HG02885 (cell line): ENCODE data around the gene TMEM212.

Experiments used
- ATAC-seq: cut with Tn5 transposase; IDR thresholded peaks from one replicate; pipeline ENCODE4 v1.9.1; 2021; ENCODE audit warnings: mild to moderate bottlenecking; ENCODE audit not compliant: unreplicated experiment, poor library complexity

The TMEM212 gene

DNA sequence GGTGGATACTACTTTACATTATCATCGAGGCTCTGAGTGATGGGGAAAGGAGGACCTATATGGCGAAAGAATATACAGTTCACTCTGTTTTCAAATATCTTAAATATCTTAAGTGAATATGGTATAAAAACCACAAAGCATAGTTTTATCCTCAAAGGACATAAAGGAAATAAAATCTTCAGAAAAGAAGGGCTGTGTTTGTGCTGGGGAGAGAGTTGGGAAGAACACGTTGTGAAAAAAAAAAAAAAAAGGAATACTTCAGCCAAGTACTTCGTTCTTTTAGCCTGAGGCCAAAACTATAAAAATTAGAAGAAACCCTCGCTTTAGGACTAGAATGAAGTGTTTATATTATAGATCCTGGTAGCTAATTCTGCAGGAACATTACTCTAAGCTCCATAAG is 10.2 kb upstream of the TMEM212 start:
- ATAC-seq = no peak

DNA sequence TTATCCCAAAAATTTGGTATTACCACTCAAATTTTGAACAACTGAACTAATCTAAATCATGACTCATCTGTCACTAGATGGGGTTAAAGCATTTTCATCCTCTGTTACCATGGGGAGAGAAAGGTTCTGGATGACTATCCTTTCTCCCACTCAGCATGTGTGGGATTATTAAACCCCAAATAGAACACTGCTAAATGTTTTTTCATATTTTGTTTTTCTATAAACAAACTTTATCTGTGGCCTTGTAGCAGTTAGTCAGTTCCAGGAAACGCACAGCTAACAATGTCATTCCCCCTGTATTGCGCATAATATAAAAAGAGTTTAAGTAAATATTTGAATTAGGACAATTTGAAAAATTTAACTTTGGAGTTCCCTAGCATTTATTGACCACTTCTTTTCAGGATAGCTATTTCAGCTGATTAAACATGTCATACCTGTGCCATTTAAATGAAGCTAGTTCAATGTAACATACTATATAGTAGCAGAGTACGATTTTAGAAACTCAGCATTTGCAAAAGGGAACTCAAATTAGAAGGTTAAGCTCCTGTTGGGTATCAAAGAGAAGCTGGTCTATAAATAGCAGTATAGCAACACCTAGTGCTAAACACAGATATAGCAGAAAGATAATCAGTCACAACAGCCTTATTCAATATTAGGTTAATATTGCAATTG is 9.2 kb upstream of the TMEM212 start:
- peak; percentile 58 for ATAC-seq

DNA sequence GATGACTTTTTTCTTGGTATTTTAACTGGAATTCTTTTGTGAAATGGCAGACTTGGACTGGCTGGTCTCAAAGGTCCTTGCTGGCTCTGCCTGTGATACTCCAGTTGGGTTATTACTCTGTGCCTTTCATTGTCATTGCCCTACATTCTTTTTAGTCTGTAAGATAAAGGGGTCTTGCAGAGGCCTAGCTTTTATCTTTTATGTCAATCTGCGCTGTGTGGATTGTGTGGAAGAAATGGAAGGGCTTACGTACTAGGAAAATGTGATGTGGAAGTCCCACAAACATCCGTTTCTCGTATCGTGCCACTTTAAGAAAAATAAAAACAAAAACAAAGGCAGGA is 8.7 kb upstream of the TMEM212 start:
- ATAC-seq = no peak

DNA sequence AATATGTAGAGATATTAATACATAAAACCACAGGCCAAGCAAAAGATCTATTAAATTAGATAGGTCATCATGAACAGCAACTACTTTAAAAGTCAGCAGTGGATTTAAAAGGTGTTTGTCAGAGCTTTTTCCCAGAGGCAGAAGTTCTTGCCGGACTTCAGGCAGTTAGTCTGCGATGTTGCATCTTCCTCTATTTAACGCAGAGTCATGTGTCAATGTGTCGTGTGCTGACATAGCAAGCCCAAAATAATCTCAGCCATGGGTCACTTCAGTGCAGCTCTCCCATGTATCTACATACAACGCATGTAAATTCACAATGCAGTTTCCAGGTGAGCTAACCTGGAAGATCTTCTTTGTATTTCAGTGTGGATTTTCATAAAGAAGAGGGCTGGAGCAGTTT is 8.0 kb upstream of the TMEM212 start:
- no peak for ATAC-seq

DNA sequence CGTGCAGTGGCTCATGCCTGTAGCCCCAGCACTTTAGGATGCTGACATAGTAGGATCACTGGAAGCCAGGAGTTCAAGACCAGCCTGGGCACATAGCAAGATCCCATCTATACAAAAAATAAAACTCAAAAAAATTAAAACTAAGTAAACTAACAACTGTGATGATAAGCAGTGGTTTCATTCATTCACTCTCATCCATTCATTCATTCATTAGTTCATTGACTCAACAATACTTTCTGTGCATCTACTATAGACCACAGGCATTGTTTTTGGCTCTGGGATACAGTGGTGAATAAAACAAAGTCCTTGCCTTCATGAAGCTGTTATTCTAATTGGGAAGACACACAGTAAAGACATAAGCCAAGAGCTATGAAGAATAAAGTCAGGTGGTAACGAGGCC is 7.5 kb upstream of the TMEM212 start:
- ATAC-seq = no peak

DNA sequence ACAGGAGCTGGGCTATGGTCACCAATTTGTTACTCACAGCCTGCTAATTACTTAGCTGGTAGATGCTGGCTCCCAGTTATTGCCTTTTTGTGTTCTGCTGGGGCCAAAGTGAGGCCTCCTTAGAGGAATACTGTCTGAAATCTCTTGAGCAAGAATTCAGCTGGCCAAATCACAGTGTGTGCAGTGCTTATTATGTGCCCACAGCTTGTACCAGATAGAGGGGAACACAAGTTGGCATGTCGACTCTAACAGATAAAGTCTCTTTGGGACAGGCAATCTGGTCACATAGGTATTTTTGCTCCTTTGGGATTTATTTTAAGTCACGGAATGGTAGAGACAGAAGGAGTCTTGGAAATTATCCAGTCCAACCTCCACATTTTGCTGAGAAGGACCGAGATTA is 6.3 kb upstream of the TMEM212 start:
- ATAC-seq = no peak

DNA sequence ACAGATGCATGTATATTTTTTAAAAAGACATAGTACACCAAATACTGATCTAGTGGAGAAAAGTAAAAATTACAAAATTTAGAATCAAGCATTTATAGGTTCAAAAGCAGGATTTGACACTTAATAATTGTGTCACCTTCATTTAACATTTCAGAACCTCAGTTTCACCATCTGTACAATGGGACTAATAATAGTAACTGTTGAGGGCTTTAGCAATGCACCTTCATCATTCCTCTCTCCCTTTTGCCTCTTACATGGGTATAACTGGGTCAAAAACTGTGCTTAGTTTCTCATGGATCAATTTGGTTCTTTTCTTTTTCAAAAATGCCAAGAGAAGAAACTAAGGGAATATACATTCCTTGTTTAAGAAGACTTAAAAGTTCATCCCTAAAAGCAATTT is 5.5 kb upstream of the TMEM212 start:
- ATAC-seq = no peak

DNA sequence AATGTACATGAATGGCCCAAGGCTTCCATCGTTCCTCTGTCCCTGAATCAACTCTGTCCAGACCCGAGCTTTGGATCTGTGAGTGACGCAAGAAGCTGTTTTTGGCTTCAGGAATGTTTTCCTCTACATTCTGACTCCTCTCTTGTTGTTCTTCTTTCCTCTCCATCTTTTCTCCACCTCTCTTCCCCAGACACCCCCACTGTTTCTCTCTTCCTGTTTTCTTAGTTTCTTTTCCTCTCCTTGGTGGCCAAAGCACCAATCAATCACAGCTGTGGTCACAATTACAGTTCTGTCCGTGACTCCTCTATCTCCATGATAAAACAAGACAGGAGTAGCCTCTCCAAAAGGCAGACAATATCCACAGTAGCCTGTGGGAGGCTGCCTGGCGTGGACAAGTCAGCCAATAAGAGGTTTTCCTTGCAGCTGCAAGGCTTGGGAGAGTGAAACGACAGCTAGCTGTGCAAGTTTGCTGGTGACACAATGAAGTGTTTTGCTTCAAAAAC is 4.9 kb upstream of the TMEM212 start:
- ATAC-seq = peak; percentile 72

DNA sequence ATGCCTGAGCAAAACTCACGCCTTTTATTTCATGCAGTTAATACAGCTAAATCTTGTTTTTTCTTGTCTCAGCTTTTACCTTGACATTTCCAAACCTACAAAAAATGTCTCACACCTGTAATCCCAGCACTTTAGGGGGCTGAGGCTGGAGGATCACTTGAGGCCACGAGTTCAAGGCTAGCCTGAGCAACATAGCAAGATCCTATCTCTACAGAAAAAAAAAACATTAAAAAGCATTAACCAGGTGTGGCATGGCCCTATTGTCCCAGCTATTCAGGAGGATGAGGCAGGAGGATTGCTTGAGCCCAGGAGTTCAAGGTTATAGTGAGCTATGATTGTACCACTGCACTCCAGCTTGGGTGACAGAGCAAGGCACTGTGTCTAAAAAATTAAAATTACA is 3.9 kb upstream of the TMEM212 start:
- ATAC-seq = no peak

DNA sequence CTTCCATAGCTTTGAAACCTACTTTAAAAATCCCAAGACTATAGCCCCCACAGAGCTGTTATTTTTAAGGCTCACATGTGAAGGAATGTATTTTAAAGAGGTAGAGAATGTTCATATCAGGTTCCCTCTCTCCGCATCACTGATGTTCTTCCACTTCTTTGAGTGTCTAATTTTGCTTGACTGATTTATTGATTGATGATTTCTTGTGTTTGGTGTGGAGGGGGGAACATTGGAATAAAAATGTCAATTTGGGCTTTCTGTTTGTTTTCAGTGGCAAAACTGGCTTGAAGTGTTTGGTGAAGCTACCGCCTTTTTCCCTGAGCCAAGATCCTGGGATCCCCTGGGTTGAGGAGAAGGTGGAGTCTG is 2.7 kb upstream of the TMEM212 start:
- no peak for ATAC-seq

DNA sequence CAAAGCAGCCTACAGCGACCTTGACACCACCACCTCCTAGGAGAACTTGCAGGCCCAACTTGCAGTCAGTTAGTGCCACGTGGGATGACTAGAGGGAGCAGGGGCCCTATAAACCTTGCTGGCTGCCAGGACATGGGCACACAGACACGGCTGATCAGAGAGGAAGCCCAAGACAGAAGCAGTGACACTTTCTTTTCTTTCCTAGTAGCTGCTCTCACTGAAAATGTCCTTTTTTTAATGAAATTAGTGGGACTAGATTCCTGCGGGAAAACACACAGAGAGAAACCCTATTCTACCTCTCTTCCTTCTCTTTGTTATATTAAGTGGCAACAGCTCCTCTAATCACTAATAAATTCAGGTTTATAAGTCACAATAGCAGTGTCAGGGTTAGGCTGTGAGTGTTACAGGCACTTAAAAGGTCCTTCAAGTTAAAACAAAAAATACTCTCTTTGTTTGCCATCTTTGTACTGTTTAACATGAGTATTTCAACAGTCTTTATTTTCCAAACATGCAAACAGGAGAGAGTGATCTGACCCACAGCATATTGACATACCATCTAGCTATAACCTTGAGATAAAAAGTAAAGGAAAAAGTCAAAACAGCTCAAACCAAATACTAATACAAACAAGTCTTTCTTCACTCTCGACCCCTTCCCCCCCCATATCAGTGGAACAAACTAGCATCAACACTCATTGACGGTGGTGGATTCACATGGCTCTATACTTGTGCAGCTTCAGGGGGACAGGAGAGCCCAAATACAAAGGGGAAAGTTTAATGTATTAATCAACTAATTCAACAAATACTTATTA is 2.1 kb upstream of the TMEM212 start:
- ATAC-seq = no peak

DNA sequence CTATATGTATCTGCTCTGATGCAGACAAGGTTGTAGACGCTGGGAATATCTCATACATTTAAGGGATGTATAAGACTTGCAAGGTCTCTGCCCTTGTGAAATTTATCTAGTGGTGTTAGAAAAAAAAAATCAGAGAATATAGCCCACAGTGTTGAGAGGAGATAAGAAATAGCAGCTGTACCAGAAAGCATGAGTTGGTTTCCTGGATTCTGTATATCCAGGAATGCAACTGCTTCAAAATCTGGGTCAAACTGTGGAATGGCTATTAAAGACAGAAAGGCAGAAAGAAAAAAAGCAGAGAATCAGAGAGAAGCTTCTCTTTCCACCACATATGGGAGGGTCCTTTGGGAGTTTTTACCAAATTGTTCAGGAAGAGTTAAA is 1.5 kb upstream of the TMEM212 start:
- no peak for ATAC-seq

DNA sequence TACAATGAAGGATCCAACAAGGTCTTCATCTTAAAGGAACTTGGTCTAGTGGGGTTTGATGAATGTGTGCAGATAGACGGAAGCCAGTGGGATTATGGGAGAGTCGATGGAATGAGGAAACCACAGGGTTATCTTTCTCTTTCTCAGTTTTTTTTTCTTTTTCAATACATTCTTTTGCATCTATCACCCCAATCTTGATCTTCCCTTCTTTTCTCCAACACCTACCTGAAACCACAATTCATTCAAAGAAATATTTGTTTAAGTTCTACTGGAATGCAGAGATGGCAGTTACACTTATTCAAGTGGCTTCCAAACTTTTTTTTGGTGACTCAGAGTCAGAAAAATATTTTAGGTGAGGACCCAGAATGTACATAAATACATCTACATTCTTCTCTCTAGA is 1.7 kb downstream of the TMEM212 start:
- no peak for ATAC-seq

DNA sequence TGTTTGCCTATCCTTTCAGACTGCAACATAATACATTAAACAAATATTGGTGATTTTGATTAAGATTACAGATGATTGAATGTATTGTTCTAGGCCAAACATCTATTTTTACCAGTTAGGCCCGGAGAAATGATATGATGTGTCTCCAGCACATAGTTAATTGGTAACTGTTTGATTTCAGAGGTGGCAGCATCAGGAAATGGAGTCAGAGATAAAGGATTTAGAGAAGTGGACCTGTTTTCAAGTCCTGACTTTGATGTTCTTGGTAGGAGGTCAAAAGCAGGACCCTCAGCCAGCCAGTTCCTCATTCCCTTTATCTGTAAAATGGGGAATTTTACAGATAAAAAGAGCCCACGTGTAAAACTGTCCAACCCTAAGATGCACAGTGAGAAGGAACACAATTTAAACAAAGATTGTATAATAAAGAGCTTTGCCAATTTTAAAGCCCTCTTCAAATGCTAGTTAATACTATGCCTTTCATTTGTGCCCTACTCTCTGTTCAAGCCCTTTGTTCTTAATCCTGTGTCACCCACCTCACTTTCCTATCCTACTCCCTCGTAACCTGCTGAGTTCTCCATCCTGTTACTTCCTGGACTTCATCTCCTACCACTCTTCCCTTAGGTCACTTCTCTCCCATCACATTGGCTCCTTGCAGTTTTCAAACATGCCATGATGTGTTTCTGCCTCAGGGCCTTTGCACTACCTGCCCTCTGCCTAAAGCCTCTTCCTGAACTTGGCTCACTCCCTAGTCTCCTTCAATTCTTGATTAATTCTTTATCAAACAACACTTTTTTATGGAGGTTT is 2.5 kb downstream of the TMEM212 start:
- ATAC-seq = no peak

DNA sequence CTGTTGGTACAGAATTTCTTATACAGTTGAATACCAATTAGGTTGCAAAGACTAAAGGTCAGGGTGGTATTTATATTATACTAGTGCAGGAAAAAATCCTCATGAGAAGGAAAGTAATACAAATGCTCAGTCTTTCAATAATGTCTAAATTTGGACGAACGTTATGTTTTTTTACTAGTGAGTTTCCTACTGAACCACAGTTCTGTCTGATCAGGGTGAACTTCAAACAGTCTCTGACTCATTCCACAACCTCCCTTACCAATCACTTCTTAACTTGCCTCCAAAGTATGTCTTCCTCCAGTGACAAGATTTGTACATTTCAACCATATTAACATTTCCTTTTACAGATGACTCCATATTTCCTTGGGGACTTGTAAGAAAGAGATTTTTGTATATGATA is 3.4 kb downstream of the TMEM212 start:
- ATAC-seq = peak; percentile 100

DNA sequence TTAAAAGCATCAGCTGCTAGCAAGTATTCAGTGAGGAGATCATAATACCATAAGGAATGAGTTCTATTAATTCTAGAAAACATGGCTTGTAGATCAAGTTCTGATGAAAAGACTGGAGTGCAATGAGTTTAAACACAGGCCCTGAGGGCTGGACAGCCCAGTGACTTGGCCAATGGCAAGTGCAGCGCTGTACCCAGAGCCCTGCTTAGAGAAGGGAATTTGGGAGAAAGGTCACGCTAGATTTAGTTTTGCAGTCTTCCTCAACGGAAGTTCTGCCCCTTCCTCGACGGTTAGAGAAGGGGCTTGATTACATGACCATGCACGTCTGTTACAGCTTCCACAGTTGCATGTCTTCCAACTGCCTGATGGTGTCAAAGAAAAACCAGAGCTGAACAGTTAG is 4.0 kb downstream of the TMEM212 start:
- no peak for ATAC-seq

DNA sequence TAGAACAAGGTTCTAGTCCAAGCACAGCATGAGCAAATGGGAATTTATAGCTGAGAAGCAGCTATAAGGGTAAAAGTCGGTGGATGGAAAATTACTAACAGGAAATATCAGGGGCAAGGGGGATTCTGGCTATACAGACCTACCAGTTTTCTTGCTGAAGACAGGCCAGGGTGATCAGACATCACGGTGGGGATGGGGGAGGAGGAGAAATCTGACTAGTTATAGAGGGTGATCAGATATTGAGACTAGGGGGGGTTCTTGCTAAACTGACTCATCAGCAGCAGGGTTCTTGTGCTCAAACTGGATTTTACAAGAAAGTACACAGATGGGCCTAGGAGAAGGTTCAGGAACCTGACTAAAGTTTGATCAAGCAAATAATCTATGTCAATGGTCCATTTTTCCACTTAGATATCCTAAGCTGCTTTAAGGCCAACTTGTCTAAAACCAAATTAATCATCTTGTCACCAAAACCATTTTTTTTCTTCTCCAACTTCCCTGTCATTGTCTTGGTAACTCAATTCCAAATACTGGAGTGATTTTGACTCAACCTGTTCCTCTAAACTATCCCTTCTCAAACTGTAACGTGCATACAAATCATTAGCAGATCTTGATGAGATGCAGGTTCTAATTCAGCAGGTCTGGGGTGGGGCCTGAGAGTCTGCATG is 4.6 kb downstream of the TMEM212 start:
- no peak for ATAC-seq

DNA sequence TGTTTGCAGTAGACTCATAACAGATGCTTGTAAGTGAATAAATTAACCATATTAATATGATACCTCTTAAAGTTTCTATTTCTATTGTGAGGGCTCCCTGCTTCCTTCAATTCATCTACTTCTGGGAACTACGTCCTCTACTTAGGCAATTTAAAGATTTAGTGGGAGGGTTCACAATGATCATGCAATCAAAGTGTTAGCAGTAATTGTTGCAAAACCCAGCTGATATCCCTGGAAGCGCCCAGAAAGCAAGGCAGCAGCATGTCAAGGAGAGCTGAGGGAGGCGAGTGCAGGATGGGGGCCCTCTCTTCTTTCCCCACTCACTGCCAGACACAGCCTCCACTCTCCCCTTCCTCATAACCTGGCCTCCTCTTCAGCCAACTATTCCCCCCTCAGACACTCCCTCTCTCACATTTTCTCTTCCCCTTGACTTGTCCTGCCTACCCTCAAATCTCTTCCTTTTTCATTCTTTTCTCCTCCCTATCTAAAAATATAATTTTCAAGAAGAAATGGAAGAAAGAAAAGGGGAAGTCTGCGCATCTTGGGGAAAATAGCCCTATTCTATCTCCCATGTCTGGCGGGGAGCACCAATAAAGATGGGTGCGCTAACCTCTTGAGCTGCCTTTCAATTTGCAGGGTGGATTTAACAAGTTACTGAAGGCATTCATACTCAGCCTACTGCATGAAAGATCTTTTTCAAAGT is 6.6 kb downstream of the TMEM212 start:
- ATAC-seq = no peak

DNA sequence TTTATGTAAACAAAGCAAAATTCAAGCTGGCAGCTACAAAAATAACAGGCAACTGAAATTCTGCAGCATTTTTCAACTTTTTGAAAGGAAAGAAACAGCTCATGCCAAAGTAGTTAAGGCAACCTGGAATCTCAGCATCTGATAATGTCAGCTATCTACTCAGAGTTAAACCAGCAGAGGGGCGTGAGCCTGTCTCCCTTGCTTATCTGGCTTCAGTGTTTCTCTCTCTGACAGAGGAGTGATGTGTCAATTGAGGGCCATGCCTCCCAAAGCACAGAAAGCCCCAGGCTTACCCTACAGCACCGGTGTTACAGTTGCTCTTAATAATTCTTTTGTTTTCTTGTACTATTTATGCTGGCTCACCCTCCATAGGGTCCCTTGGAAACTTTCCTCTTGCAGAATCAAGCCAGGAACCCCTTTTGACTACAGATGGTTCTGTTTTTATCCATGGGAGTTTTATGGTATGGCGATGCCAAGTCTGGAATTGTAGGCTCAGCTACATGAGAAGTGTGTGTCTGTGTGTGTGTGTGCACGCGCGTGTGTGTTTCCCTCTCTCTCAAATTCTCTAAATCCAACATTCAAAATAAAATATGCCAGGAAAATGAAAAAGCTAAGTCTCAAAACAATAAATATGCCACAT is 7.3 kb downstream of the TMEM212 start:
- no peak for ATAC-seq
